Measurements from ENCODE around the gene UBE2J2.

DNA sequence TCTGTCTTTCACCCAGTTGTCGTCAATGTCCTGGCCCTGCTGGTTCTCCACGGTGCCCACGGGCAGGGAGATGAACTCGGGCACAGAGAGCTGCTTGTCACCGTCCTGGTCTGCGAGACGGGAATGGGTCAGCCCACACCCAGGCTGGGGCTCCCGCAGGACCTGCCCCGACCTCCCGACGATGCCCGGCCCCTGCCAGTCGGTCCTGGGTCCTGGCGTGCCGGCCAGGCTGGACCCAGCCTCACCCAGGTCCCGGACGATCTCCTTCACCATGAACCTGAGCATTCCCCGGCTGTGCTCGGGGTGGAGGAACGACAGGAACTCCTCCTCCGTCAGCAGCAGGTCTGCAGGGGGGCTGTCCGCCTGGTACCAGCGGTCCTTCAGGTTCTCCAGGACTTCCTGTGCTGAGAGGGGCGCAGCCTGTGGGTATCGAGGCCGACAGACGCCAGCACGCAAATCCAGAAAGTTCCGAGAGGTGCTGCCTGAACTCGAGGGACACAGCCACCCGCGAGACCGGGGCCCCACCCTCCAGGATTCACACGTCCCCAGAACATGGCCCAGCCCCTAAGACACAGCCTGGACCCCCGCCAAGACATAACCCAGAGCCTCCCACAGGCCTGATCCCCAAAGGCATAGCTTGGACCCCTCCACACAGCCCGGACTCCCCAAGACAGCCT lies 55.0 kb downstream of the UBE2J2 start:
- TF ChIP-seq, protein P1, sequence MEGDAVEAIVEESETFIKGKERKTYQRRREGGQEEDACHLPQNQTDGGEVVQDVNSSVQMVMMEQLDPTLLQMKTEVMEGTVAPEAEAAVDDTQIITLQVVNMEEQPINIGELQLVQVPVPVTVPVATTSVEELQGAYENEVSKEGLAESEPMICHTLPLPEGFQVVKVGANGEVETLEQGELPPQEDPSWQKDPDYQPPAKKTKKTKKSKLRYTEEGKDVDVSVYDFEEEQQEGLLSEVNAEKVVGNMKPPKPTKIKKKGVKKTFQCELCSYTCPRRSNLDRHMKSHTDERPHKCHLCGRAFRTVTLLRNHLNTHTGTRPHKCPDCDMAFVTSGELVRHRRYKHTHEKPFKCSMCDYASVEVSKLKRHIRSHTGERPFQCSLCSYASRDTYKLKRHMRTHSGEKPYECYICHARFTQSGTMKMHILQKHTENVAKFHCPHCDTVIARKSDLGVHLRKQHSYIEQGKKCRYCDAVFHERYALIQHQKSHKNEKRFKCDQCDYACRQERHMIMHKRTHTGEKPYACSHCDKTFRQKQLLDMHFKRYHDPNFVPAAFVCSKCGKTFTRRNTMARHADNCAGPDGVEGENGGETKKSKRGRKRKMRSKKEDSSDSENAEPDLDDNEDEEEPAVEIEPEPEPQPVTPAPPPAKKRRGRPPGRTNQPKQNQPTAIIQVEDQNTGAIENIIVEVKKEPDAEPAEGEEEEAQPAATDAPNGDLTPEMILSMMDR (IDR thresholded peaks at IDR 0.05; ENCODE audit: borderline replicate concordance, extremely low read depth, low read length, poor library complexity, severe bottlenecking), result no peak
- no peak for TF ChIP-seq EZH2 (IDR thresholded peaks at IDR 0.05; ENCODE audit: borderline replicate concordance, low read depth, low read length, severe bottlenecking)

Measured in DND-41 (cell line).